GM12865 (cell line): Measurements from ENCODE around the gene SLITRK6.

Source experiments
- DNase-seq: peaks from one replicate; pipeline ENCODE4 v3.0.0; 2010; ENCODE audit warnings: low read depth
- H3K4me3 ChIP-seq: 2 replicates; pipeline ENCODE4 v1.5.1; 2011; ENCODE audit warnings: mild to moderate bottlenecking, low read depth, low read length, control low read depth
- TF ChIP-seq, protein P1 (sequence below): IDR thresholded peaks from 2 replicates; pipeline ENCODE4 v1.5.1; 2011; ENCODE audit warnings: low read length, control low read depth, low read depth, inconsistent platforms; ENCODE audit not compliant: insufficient read depth; ENCODE audit errors: missing control alignments

The SLITRK6 gene

DNA sequence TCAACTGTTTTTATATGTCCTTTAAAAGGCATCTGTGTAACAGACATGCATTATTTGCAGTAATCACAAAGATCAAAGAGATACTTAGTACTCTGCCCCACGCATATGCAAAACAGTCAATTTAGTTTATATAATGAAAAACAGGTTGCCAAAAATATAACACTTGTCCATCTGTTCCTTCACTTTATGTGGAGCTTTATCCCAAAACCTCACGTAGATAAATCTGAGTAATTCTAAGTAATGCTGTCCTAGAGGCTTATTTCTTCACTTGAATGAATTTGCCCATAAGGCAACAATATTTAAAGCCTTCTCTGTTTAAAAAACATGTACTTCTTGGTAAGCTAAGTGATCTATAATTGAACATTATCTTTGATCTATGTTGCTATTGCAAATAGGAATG lies 20.3 kb upstream of the SLITRK6 start:
- no peak overlapping the region for H3K4me3 ChIP-seq
- TF ChIP-seq, protein P1, sequence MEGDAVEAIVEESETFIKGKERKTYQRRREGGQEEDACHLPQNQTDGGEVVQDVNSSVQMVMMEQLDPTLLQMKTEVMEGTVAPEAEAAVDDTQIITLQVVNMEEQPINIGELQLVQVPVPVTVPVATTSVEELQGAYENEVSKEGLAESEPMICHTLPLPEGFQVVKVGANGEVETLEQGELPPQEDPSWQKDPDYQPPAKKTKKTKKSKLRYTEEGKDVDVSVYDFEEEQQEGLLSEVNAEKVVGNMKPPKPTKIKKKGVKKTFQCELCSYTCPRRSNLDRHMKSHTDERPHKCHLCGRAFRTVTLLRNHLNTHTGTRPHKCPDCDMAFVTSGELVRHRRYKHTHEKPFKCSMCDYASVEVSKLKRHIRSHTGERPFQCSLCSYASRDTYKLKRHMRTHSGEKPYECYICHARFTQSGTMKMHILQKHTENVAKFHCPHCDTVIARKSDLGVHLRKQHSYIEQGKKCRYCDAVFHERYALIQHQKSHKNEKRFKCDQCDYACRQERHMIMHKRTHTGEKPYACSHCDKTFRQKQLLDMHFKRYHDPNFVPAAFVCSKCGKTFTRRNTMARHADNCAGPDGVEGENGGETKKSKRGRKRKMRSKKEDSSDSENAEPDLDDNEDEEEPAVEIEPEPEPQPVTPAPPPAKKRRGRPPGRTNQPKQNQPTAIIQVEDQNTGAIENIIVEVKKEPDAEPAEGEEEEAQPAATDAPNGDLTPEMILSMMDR: no peak
- no peak for DNase-seq

DNA sequence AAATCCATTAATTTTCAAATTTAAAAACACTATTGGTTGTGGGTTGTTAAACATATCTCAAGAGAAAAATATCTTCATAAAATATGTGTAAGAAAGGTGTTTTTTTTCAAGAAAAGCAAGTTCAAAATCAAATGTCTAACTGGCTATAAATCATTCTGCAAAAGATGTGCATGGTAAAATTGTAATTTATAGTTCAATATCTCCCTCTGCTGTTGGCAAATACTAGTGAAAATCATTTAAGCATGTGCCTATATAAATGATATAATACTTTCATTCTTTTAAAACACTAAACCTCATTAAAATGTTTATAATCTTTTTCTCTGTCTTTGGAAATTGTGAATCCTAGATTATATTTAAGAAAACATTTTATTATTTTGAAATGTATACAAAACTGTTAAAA lies 17.2 kb upstream of the SLITRK6 start:
- DNase-seq: no peak
- no peak overlapping the region for H3K4me3 ChIP-seq
- TF ChIP-seq, protein P1: no peak

DNA sequence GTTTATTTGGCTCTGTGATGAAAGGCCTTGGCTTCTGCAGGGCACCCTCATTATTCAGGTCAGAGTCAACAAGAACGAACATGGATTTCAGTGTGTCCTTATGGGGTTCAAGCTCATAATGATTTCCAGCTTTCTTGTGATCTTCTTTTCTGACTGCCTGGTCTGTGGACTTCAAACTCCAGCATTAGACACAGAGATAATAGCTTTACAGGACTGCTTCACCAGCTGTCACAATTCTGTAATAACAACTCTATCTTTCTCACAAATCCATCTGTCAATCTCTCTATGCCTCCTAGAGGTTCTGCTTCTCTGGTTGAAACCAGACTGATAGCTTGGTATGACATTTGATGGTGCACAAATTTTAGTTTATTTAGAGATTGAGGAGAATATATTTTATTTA lies 13.1 kb upstream of the SLITRK6 start:
- no peak overlapping the region for H3K4me3 ChIP-seq
- TF ChIP-seq, protein P1: no peak
- DNase-seq: no peak

DNA sequence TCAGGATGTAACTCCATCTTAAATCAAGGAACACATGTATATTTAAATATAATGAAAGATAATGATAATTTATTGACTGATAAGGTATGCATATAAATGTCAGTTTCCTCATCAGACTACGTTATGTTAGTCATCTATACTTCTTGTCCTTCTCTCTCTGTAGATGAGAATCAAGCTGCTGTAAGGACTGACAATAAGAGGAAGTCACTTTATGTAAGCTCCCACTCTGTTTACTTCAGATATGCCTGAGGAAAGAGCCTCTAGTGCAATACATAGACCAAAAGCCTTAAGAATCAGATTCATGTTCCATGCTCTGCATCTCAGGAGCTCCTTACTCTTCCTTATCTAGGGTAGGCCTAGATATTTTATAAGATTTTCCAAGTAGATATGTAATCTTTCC lies 9.6 kb upstream of the SLITRK6 start:
- DNase-seq: no peak
- TF ChIP-seq, protein P1: no peak

DNA sequence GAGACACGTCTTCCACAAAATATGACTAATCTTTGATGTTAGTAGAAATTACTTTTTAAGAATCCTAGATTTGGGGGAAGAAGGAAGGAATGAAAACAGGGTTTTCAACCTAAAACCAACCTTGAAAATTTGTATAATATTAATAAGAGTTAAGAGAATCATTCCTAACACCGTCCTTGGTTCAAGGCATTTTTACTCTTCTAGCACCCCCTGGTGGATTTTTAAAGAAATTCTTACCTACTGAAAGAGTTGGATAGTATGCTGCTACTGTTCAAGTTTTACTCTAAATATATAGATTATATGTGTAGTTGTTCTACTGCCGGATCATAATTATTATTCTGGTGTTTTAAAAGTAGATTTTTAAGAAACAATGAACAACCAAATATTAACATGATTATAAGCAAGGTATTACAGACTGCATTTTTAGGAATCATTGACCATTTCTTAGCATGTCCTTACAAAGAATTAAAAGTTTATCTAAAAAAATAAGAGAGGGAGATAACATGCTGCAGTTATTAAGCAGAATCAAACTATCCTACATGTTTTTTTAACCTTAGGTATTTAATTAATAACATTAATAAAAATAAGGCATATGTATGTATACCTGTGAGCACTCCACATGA lies 7.4 kb upstream of the SLITRK6 start:
- TF ChIP-seq, protein P1: peak; percentile 41
- H3K4me3 ChIP-seq: no peak overlapping the region
- DNase-seq: peak; percentile 41

More for the DNA sequence above, 9.6 kb upstream of the SLITRK6 start:
- H3K4me3 ChIP-seq: no peak overlapping the region

DNA sequence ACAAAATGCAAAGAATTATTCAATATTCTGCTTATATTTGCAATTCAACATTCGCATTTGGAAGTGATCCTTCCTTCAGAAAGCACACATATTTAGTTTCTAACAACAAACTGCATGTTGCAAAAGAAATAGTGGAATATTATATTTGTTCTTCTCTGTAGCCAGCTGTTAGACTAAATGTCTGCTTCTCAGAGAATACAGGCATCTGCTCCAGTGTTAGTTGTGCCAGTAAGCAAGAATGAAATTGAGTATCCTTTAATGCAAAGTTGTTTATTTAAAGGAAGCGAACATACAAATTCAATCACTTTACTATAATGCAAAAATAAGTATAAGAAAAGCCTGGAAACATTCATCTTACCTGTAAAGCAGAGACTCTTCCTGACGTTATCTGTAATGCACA lies 663 bp downstream of the SLITRK6 start:
- TF ChIP-seq, protein P1: no peak
- H3K4me3 ChIP-seq: no peak overlapping the region
- DNase-seq: no peak

DNA sequence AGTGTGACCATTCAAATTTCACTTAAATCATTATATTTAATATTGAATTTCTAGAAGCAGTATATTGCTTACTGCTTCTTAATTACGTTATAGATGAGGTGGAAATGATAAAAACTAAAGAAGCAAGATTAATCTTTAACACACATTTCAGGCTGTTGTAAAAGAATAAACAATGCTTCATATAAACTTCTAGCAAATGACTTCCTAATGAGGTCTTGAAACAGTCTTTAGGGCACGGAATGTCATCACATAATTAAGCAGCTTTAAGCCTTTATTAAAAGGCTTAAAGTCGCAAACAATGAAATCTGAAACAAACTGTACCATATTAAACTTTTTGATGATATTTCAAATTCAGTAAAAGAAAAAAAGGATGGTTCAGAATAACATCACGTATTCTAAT lies 1.9 kb downstream of the SLITRK6 start:
- TF ChIP-seq, protein P1: no peak
- DNase-seq: no peak
- H3K4me3 ChIP-seq: no peak overlapping the region
